GM18517 (cell line): Measurements from ENCODE around the gene POU2AF1.
"Not testable (repeated sequence)": the region's sequence is repeated elsewhere in the genome, so short reads cannot be mapped to it uniquely, and the experiment has no call there.

Source experiments
- ATAC-seq: cut with Tn5 transposase; IDR thresholded peaks from one replicate; pipeline ENCODE4 v1.9.1; 2021; ENCODE audit warnings: mild to moderate bottlenecking, moderate library complexity; ENCODE audit not compliant: unreplicated experiment

The POU2AF1 gene

GRCh38 chr11:111322534-111322933 lies 56.5 kb downstream of the POU2AF1 start:
- no peak for ATAC-seq

- no peak for ATAC-seq
Observed at GRCh38 chr11:111320728-111321568, 58.1 kb downstream of the POU2AF1 start.

GRCh38 chr11:111320199-111320598 lies 58.9 kb downstream of the POU2AF1 start:
- ATAC-seq: not testable (repeated sequence)

GRCh38 chr11:111319296-111319695 lies 59.8 kb downstream of the POU2AF1 start:
- no peak for ATAC-seq

GRCh38 chr11:111312076-111312475 lies 67.0 kb downstream of the POU2AF1 start:
- ATAC-seq: no peak

- ATAC-seq: no peak
Observed at GRCh38 chr11:111310723-111311122, 68.4 kb downstream of the POU2AF1 start.

GRCh38 chr11:111310088-111310487 lies 69.0 kb downstream of the POU2AF1 start:
- ATAC-seq: no peak

- ATAC-seq: no peak
Observed at GRCh38 chr11:111309215-111309915, 69.7 kb downstream of the POU2AF1 start.

GRCh38 chr11:111308140-111308539 lies 70.9 kb downstream of the POU2AF1 start:
- no peak for ATAC-seq

- ATAC-seq: no peak
Observed at GRCh38 chr11:111307472-111308108, 71.5 kb downstream of the POU2AF1 start.

GRCh38 chr11:111306321-111306720 lies 72.8 kb downstream of the POU2AF1 start:
- no peak for ATAC-seq

GRCh38 chr11:111305876-111306275 lies 73.2 kb downstream of the POU2AF1 start:
- ATAC-seq: no peak

- ATAC-seq: no peak
Observed at GRCh38 chr11:111305162-111305802, 73.8 kb downstream of the POU2AF1 start.

GRCh38 chr11:111303461-111303860 lies 75.6 kb downstream of the POU2AF1 start:
- ATAC-seq: no peak

GRCh38 chr11:111302298-111302697 lies 76.8 kb downstream of the POU2AF1 start:
- ATAC-seq: no peak
